ENCODE data around the gene METAP1D.

DNA sequence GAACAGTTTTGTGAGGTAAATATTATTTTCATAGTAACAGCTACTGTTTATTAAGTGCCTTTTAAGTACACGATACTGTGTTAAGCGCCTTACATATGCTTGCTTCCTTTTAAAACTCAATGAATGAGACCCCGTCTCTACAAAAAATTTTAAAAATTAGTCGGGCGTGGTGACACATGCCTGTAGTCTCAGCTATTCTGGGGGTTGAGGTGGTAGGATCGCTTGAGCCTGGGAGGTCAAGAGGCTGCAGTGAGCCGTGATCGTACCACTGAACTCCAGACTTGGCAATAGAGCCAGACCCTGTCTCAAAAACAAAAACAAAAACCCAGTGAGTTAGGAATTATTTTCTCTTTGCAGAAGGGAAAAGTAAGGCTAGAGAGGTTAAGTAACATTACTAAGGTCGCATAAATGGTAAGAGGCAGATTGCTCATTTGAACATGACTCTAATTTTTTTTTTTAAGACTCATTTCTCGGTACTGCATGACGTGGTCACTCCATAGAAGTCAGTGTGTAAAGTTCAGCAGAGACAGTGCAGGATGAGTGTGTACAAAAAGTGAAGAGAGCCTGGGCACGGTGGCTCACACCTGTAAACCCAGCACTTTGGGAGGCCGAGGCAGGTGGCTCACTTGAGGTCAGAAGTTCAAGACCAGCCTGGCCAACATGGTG, 1.1 kb downstream of the METAP1D start:
- no peak for TF ChIP-seq EZH2phosphoT487 (IDR thresholded peaks at IDR 0.05; ENCODE audit: low read depth)
- TF ChIP-seq, protein P1, sequence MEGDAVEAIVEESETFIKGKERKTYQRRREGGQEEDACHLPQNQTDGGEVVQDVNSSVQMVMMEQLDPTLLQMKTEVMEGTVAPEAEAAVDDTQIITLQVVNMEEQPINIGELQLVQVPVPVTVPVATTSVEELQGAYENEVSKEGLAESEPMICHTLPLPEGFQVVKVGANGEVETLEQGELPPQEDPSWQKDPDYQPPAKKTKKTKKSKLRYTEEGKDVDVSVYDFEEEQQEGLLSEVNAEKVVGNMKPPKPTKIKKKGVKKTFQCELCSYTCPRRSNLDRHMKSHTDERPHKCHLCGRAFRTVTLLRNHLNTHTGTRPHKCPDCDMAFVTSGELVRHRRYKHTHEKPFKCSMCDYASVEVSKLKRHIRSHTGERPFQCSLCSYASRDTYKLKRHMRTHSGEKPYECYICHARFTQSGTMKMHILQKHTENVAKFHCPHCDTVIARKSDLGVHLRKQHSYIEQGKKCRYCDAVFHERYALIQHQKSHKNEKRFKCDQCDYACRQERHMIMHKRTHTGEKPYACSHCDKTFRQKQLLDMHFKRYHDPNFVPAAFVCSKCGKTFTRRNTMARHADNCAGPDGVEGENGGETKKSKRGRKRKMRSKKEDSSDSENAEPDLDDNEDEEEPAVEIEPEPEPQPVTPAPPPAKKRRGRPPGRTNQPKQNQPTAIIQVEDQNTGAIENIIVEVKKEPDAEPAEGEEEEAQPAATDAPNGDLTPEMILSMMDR (IDR thresholded peaks at IDR 0.05; ENCODE audit: low read depth, low read length), result no peak
